ENCODE data around the gene CLOCK. TPM values are rescaled to one million over a fixed set of nuclear protein-coding genes. Genes with fewer than 3 reads are reported as not detected.

CLOCK gene
- total and polyA plus RNA-seq, 2 of the 8 experiments (the other 6 are each of a cell fraction or from before 2014, with no cell fraction given): 7.7 to 24.2 TPM

DNA sequence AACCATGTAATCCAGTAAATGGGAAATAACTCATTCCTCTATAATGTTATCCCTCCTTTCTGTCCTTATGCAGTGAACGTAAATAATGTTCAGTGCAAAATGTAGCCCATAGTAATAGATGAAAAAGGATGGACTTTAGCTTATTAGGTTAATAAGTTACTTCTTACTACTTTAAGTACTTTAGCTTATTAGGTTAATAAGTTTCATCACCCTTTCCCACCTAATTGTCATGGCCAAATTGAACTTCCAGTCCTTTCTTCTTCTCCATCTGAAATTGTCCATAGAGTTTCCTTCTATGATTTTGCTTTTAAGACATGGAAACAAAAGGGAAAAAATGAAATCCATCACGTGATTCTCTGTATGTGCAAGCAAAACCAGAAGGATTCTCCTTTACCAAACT, 166.1 kb downstream of the CLOCK start (continued):
- TF ChIP-seq CTCF (IDR thresholded peaks at IDR 0.05; ENCODE audit: control extremely low read depth in 1 of 3, insufficient read depth in 1 of 3, low read depth in 1 of 3, low read length in 3 of 3): no peak
- no peak for TF ChIP-seq GABPA (IDR thresholded peaks at IDR 0.05; ENCODE audit: borderline replicate concordance, insufficient read depth, low read length)
- TF ChIP-seq POU5F1 (IDR thresholded peaks at IDR 0.05; ENCODE audit: low read depth, low read length): no peak
- no peak for TF ChIP-seq TBP (IDR thresholded peaks at IDR 0.05; ENCODE audit: low read depth, low read length)
- TF ChIP-seq SP1 (IDR thresholded peaks at IDR 0.05; ENCODE audit: low read depth, low read length): no peak
- TF ChIP-seq TAF7 (optimal IDR thresholded peaks at IDR 0.05; ENCODE audit: borderline replicate concordance, low read depth, low read length): no peak

All from H1 (cell line).